Activated T-cell treated with anti-CD3 and anti-CD28 coated beads, Interleukin-2, amount 50 U/mL, for 1 hour (primary cell): ENCODE data around the gene ALK.
"Not testable (repeated sequence)": the region's sequence is repeated elsewhere in the genome, so short reads cannot be mapped to it uniquely, and the experiment has no call there.

Experiments used
- DNase-seq: peaks from one replicate; pipeline ENCODE4 v3.0.0-alpha.2; 2020

ALK gene

GRCh38 chr2:29261003-29261402 is 660.4 kb downstream of the ALK start:
- no peak for DNase-seq

- DNase-seq, result no peak
These were observed 661.1 kb downstream of the ALK start for GRCh38 chr2:29260142-29260772.

- no peak for DNase-seq
These were observed 662.2 kb downstream of the ALK start for GRCh38 chr2:29259221-29259620.

- DNase-seq, result no peak
These were observed 666.4 kb downstream of the ALK start for GRCh38 chr2:29255004-29255403.

- not testable (repeated sequence) for DNase-seq
These were observed 667.7 kb downstream of the ALK start for GRCh38 chr2:29253495-29254275.

GRCh38 chr2:29253026-29253425 is 668.4 kb downstream of the ALK start:
- no peak for DNase-seq

GRCh38 chr2:29251406-29251805 is 670.0 kb downstream of the ALK start:
- DNase-seq, result no peak

GRCh38 chr2:29250977-29251376 is 670.4 kb downstream of the ALK start:
- DNase-seq, result no peak

GRCh38 chr2:29249666-29250253 is 671.6 kb downstream of the ALK start:
- no peak for DNase-seq

- no peak for DNase-seq
These were observed 674.0 kb downstream of the ALK start for GRCh38 chr2:29247336-29247914.

GRCh38 chr2:29246383-29247300 is 674.7 kb downstream of the ALK start:
- no peak for DNase-seq

- no peak for DNase-seq
These were observed 675.5 kb downstream of the ALK start for GRCh38 chr2:29245742-29246382.

- DNase-seq, result not testable (repeated sequence)
These were observed 676.2 kb downstream of the ALK start for GRCh38 chr2:29245035-29245741.

GRCh38 chr2:29242621-29243375 is 678.6 kb downstream of the ALK start:
- no peak for DNase-seq

- no peak for DNase-seq
These were observed 679.3 kb downstream of the ALK start for GRCh38 chr2:29241955-29242565.

- DNase-seq, result no peak
These were observed 680.0 kb downstream of the ALK start for GRCh38 chr2:29241341-29241740.

GRCh38 chr2:29240601-29241000 is 680.8 kb downstream of the ALK start:
- DNase-seq, result no peak

- DNase-seq, result no peak
These were observed 682.0 kb downstream of the ALK start for GRCh38 chr2:29239209-29239960.

GRCh38 chr2:29238497-29238896 is 682.9 kb downstream of the ALK start:
- no peak for DNase-seq

GRCh38 chr2:29236074-29236473 is 685.3 kb downstream of the ALK start:
- no peak for DNase-seq
